B cell (primary cell): ENCODE measurements around the gene LLCFC1.

ENCODE experiments used
- CTCF ChIP-seq: fragments of 200-600 bp; IDR thresholded peaks from one replicate; pipeline ENCODE4 v1.8.0; 2022; ENCODE audit warnings: antibody characterized with exemption, mild to moderate bottlenecking
- EZH2 ChIP-seq: IDR thresholded peaks from 2 replicates; pipeline ENCODE4 v1.6.1; 2012; ENCODE audit warnings: borderline replicate concordance, low read depth, mild to moderate bottlenecking, moderate library complexity, low read length; ENCODE audit not compliant: insufficient read depth, poor library complexity, severe bottlenecking

GRCh38 chr7:142957723-142958122 is 18.4 kb downstream of the LLCFC1 start:
- TF ChIP-seq CTCF (no peak), EZH2 (no peak)
